AG04450 (cell line): ENCODE results near the gene LBH. TPM values are rescaled to one million over a fixed set of nuclear protein-coding genes. Genes with fewer than 3 reads are reported as not detected.

Experiments
- CTCF ChIA-PET: fragments of 300-600, 350-600 bp; formaldehyde crosslinking; extraction: SDS; loops from one replicate; lab custom pipeline; 2022; ENCODE audit warnings: antibody characterized with exemption, inconsistent platforms; lab: Charles Lee
- POLR2A ChIA-PET: fragments of 350-600 bp; formaldehyde crosslinking; extraction: SDS; loops from one replicate; lab custom pipeline; 2021; ENCODE audit warnings: antibody characterized with exemption, inconsistent platforms; lab: Yijun Ruan, JAX
- DNase-seq: peaks from one replicate; pipeline ENCODE4 v3.0.0-alpha.2; 2011; ENCODE audit warnings: low read depth, low spot score
- H3K27ac ChIP-seq: one replicate; pipeline ENCODE4 v1.5.1; 2012; ENCODE audit warnings: low read depth, low read length, control low read depth
- H3K27me3 ChIP-seq: one replicate; pipeline ENCODE4 v1.6.0; 2012; ENCODE audit warnings: low read length; ENCODE audit not compliant: control insufficient read depth, insufficient read depth
- H3K4me3 ChIP-seq: 2 replicates; pipeline ENCODE4 v1.5.1; 2011; ENCODE audit warnings: mild to moderate bottlenecking, low read depth, low read length, control low read depth
- H3K9me3 ChIP-seq: 2 replicates; pipeline ENCODE4 v1.5.1; 2012; ENCODE audit warnings: low read length; ENCODE audit not compliant: control insufficient read depth, insufficient read depth
- CTCF ChIP-seq: IDR thresholded peaks from 2 replicates; pipeline ENCODE4 v1.5.1; 2011; ENCODE audit warnings: low read depth, low read length, control low read depth, inconsistent platforms
- polyA plus RNA-seq: library from polyadenylated mRNA; depleted of rRNA; stranded (reverse); fragments of >200 nt; gene quantifications from 2 replicates; pipeline ENCODE4 v1.2.3, GENCODE V29; 2011

The LBH gene
- polyA plus RNA-seq, 1 experiment = 381 TPM

- CTCF ChIA-PET = interaction anchor here (2.2 to 2.6 kb wide), 2 partner anchors 70 to 476 kb away, joined by 18 to 20 read pairs; no protein-coding TSS in a partner anchor
- TF ChIP-seq CTCF = no peak
- no peak for DNase-seq
- POLR2A ChIA-PET = interaction anchor here (0.7 to 5.0 kb wide), 5 partner anchors 9 to 476 kb away, joined by 3 to 81 read pairs (median 7); no protein-coding TSS in a partner anchor
- Histone ChIP-seq H3K27ac (peak overlapping the region; percentile 57), H3K27me3 (no peaks in the 10 kb centered on the region), H3K4me3 (peak overlapping the region; percentile 89), H3K9me3 (no peaks in the 10 kb centered on the region; the same call in 1 of the 2 replicates)
Measured at GRCh38 chr2:30235008-30235655, 3.8 kb downstream of the LBH start.

- ChIA-PET POLR2A (interaction anchor here (0.6 to 1.3 kb wide), 3 partner anchors 16 to 210 kb away, joined by 3 to 13 read pairs (median 11); no protein-coding TSS in a partner anchor), CTCF (interaction anchor here (1.7 to 2.6 kb wide), 2 partner anchors 71 to 475 kb away, joined by 6 to 18 read pairs; no protein-coding TSS in a partner anchor)
- DNase-seq = no peak
- H3K27me3 ChIP-seq = no peaks in the 10 kb centered on the region
- H3K27ac ChIP-seq = peak overlapping the region; percentile 39
- peak overlapping the region; percentile 43 for H3K4me3 ChIP-seq
- no peak for TF ChIP-seq CTCF
- no peaks in the 10 kb centered on the region; the same call in 1 of the 2 replicates for H3K9me3 ChIP-seq
Measured at GRCh38 chr2:30235859-30236535, 4.7 kb downstream of the LBH start.

GRCh38 chr2:30236591-30237238, 5.4 kb downstream of the LBH start:
- CTCF ChIA-PET = interaction anchor here (0.7 to 4.1 kb wide), 3 partner anchors 28 to 475 kb away, joined by 3 to 23 read pairs (median 6); no protein-coding TSS in a partner anchor
- Histone ChIP-seq H3K9me3 (no peaks in the 10 kb centered on the region; the same call in 1 of the 2 replicates), H3K27me3 (no peaks in the 10 kb centered on the region), H3K27ac (peak overlapping the region; percentile 31), H3K4me3 (peak overlapping the region; percentile 40)
- no peak for TF ChIP-seq CTCF
- DNase-seq = no peak
- POLR2A ChIA-PET = interaction anchor here (0.6 to 1.3 kb wide), 4 partner anchors 11 to 209 kb away, joined by 3 to 13 read pairs (median 3); no protein-coding TSS in a partner anchor

GRCh38 chr2:30237239-30237965, 6.1 kb downstream of the LBH start:
- POLR2A ChIA-PET = interaction anchor here (0.9 to 1.9 kb wide), 5 partner anchors 11 to 64 kb away, joined by 3 to 8 read pairs (median 3); no protein-coding TSS in a partner anchor
- Histone ChIP-seq H3K9me3 (no peaks in the 10 kb centered on the region; the same call in 1 of the 2 replicates), H3K27me3 (no peaks in the 10 kb centered on the region), H3K4me3 (peak overlapping the region; percentile 40), H3K27ac (peak overlapping the region; percentile 31)
- no peak for DNase-seq
- no peak for TF ChIP-seq CTCF
- CTCF ChIA-PET = interaction anchor here (0.7 to 4.1 kb wide), 6 partner anchors 29 to 474 kb away, joined by 3 to 24 read pairs (median 8); no protein-coding TSS in a partner anchor
